CD4-positive, alpha-beta T cell treated with Interferon alpha-2 for 1 hour (primary cell): ENCODE results near the gene HTRA1.

Experiments
- DNase-seq, 2 donors: peaks; one replicate each; pipeline ENCODE4 v3.0.0-alpha.2; 2020 to 2022

HTRA1 gene

GRCh38 chr10:122497241-122497640 lies 35.9 kb downstream of the HTRA1 start:
- DNase-seq: no peak

- no peak for DNase-seq
These were observed 37.2 kb downstream of the HTRA1 start for GRCh38 chr10:122498521-122498920.

- no peak for DNase-seq
These were observed 37.7 kb downstream of the HTRA1 start for GRCh38 chr10:122499012-122499411.

- DNase-seq: no peak
These were observed 38.2 kb downstream of the HTRA1 start for GRCh38 chr10:122499491-122499941.

GRCh38 chr10:122500194-122500593 lies 38.8 kb downstream of the HTRA1 start:
- no peak for DNase-seq

GRCh38 chr10:122500726-122501125 lies 39.4 kb downstream of the HTRA1 start:
- DNase-seq: no peak

GRCh38 chr10:122503012-122503411 lies 41.7 kb downstream of the HTRA1 start:
- no peak for DNase-seq

GRCh38 chr10:122503886-122504609 lies 42.7 kb downstream of the HTRA1 start:
- no peak for DNase-seq

GRCh38 chr10:122504610-122504950 lies 43.2 kb downstream of the HTRA1 start:
- DNase-seq: no peak

- no peak for DNase-seq
These were observed 43.7 kb downstream of the HTRA1 start for GRCh38 chr10:122505011-122505410.

- no peak for DNase-seq
These were observed 44.7 kb downstream of the HTRA1 start for GRCh38 chr10:122505885-122506645.

- no peak for DNase-seq
These were observed 46.3 kb downstream of the HTRA1 start for GRCh38 chr10:122507616-122508015.

GRCh38 chr10:122508021-122508420 lies 46.7 kb downstream of the HTRA1 start:
- DNase-seq: no peak

GRCh38 chr10:122509323-122509722 lies 48.0 kb downstream of the HTRA1 start:
- DNase-seq: no peak

- DNase-seq: no peak
These were observed 49.0 kb downstream of the HTRA1 start for GRCh38 chr10:122510326-122510725.

GRCh38 chr10:122510736-122511135 lies 49.4 kb downstream of the HTRA1 start:
- peak in 1 of 2 donors; percentile 27 for DNase-seq

GRCh38 chr10:122513053-122513452 lies 51.7 kb downstream of the HTRA1 start:
- no peak for DNase-seq

GRCh38 chr10:122514045-122514840 lies 52.9 kb downstream of the HTRA1 start:
- DNase-seq: no peak

- DNase-seq: no peak
These were observed 53.7 kb downstream of the HTRA1 start for GRCh38 chr10:122515022-122515424.

GRCh38 chr10:122515588-122516231 lies 54.4 kb downstream of the HTRA1 start:
- DNase-seq: peak; percentile 19 to 63

GRCh38 chr10:122516734-122517133 lies 55.4 kb downstream of the HTRA1 start:
- no peak for DNase-seq

GRCh38 chr10:122519144-122519543 lies 57.8 kb downstream of the HTRA1 start:
- no peak for DNase-seq

GRCh38 chr10:122519873-122520272 lies 58.5 kb downstream of the HTRA1 start:
- no peak for DNase-seq
